Measurements from ENCODE around the gene TMED6.

The TMED6 gene

DNA sequence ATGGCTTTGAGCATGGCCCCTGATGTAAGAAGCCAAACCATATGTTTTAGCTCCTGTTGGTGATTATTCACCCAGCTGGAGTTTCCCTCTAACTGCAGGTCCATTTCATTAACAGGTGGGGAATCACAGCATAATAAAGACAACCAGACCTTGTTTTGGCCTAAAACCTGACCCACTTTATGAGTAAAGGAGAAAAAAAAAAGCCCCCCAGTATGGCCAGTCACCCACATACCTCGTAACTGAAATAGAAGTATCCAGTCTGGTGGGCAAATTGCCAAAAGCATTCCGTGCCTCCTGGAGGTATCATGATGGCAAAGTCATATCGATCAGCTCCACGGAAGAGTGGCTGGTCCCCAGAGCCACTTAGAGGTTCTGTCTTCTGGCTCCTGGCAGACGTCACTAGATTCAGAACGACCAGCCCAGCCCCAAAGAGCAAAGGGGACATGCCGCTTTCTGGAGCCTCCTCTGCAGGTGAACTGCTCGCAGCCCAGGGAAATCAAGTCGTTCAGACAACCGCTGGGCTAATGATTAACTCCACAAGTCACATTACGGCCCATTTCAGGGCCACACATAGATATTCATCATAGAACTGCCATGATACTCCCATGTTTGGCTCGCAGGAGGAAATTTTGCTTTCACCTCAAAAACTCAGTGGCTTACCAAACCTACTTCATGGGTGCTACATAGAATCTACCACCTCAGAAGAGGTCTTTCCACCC lies at the start of gene TMED6:
Gene TMED6, minus strand, starts transcription at position 478 of the 719 bp plus-strand sequence. Its CDS starts 33 bp downstream, at position 445.
- TF ChIP-seq, protein P1, sequence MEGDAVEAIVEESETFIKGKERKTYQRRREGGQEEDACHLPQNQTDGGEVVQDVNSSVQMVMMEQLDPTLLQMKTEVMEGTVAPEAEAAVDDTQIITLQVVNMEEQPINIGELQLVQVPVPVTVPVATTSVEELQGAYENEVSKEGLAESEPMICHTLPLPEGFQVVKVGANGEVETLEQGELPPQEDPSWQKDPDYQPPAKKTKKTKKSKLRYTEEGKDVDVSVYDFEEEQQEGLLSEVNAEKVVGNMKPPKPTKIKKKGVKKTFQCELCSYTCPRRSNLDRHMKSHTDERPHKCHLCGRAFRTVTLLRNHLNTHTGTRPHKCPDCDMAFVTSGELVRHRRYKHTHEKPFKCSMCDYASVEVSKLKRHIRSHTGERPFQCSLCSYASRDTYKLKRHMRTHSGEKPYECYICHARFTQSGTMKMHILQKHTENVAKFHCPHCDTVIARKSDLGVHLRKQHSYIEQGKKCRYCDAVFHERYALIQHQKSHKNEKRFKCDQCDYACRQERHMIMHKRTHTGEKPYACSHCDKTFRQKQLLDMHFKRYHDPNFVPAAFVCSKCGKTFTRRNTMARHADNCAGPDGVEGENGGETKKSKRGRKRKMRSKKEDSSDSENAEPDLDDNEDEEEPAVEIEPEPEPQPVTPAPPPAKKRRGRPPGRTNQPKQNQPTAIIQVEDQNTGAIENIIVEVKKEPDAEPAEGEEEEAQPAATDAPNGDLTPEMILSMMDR (IDR thresholded peaks at IDR 0.05; ENCODE audit: extremely low read depth, insufficient read depth, missing control alignments), result no peak
- in situ Hi-C loops (cut with MboI; ENCODE audit: low pct_unique_long_range_greater_than_20kb, low sequenced_read_pairs, unreplicated experiment), result no loop called here
- no peak for DNase-seq (ENCODE audit: low spot score)

DNA sequence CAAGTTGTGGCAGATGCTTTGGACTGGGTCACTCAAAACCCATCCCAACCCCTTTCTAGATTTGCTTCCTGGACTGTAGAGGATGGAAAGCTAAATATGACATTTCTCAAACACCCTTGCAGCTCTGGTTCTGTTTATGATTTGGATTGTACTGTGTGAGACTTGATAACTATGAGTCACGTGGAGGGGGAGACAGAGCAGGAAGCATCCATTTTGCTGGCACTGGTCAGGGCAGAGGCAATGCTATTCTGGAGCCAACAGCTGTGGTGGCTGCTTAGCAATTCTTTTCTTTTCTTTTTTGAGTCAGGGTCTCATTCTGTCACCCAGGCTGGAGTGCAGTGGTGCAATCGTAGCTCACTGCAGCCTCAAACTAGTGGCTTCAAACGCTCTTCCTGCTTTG lies 47.8 kb upstream of the TMED6 start:
- in situ Hi-C loops (cut with MboI; ENCODE audit: low pct_unique_long_range_greater_than_20kb, low sequenced_read_pairs, unreplicated experiment), result loop anchor here (10.0 kb wide), 1 partner anchor 355 kb away; the partner anchor contains the start of gene NOB1
- TF ChIP-seq, protein P1 (IDR thresholded peaks at IDR 0.05; ENCODE audit: extremely low read depth, insufficient read depth, missing control alignments), result no peak
- no peak for DNase-seq (ENCODE audit: low spot score)

DNA sequence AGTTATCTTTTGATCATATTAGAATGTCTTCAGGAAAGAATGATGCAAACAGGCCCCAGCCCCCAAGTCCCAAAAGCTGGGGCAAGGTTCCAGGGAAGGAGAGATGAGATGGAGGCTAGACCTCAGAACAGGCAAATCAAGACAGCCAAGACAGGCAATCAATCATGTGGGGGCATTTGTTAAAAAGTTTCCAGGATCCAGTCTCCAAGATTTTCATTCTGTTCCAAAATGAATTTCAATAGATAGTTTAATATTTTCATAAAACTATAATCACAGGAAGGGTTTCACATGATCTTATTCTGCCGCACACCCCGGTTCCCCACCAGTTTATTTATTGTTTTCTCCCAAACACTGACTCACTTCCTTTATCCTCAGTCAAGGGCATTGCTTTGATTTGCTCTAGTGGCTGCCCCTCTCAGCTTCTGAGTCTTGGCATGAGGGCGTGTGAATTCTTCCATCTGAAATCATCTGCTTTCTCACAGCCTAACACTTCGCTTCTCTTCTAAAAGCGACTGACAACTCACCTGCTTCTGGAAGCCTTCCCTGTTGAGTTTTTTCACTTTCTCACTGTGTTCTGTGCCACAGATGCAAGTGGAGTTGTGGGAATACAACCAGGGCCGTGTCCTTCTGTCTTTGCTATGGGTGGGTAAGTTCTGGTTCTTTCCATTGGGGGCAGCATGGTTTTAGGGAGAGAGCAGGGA lies 46.4 kb upstream of the TMED6 start:
- in situ Hi-C loops (cut with MboI; ENCODE audit: low pct_unique_long_range_greater_than_20kb, low sequenced_read_pairs, unreplicated experiment), result loop anchor here (10.0 kb wide), 1 partner anchor 357 kb away; the partner anchor contains the start of gene NOB1
- no peak for DNase-seq (ENCODE audit: low spot score)
- TF ChIP-seq, protein P1 (IDR thresholded peaks at IDR 0.05; ENCODE audit: extremely low read depth, insufficient read depth, missing control alignments), result peak; percentile 29

DNA sequence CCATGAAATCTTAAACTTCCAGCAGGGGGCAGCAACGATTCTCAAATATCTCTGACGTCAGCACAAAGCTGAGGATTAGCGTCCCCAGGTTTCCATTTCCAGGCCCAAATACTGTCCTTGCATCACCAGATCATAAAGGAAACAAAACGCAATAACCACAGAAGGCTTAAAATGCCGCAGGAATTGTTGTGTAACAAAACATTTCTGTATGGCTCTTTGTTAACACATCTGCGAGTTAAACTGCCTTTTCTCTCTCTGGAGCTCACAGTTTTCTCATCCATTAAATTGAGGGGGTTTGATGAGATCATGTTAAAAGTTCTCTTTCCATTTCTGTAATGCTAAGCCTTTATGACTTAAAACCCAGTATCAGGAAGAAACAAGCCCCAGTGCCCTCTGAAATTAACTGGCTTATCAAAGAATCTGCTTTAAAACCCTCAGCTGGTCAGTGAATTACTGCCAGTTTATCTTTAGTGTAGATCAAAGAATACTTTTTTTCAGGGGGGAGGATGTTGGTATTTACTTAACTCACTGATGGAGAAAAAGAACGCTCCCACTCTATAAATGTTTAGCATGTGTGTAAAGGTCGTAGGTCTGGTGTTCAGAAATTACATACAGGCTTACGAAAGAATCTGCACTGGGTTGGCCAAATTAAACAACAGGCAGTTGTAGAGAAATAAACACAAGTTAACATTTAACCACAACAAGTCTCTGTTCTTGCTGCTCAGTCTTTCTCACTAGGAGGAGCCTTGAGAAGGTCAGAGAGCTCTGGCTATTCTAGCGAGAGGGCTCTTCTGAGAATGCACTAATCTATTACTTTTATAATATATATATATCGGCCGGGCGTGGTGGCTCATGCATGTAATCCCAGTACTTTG lies 44.8 kb upstream of the TMED6 start:
- TF ChIP-seq, protein P1 (IDR thresholded peaks at IDR 0.05; ENCODE audit: extremely low read depth, insufficient read depth, missing control alignments), result peak; percentile 50
- in situ Hi-C loops (cut with MboI; ENCODE audit: low pct_unique_long_range_greater_than_20kb, low sequenced_read_pairs, unreplicated experiment), result loop anchor here (10.0 kb wide), 1 partner anchor 358 kb away; the partner anchor contains the start of gene NOB1

DNA sequence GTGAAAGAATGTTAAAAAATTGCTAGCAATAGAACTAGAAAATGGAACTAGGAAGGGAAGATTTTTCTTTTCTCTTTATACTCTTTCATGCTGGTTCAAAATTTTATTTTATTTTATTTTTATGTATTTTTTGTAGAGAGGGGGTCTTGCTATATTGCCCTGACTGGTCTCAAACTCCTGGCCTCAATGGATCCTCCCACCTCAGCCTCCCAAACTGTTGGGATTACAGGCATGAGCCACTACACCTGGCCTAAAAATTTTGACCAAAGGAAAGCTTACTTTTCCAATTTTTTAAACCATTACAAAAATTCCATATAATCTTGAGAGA lies 44.2 kb upstream of the TMED6 start:
- DNase-seq (ENCODE audit: low spot score), result no peak
- in situ Hi-C loops (cut with MboI; ENCODE audit: low pct_unique_long_range_greater_than_20kb, low sequenced_read_pairs, unreplicated experiment), result loop anchor here (10.0 kb wide), 1 partner anchor 359 kb away; the partner anchor contains the start of gene NOB1

More for the DNA sequence above, 44.8 kb upstream of the TMED6 start:
- DNase-seq (ENCODE audit: low spot score), result peak; percentile 56

More for the DNA sequence above, 44.2 kb upstream of the TMED6 start:
- TF ChIP-seq, protein P1 (IDR thresholded peaks at IDR 0.05; ENCODE audit: extremely low read depth, insufficient read depth, missing control alignments), result no peak

Measured in GM13977 (cell line).